Ishikawa (cell line): ENCODE results near the gene GOLT1A.

Source experiments
- CEBPB ChIP-seq: IDR thresholded peaks from 2 replicates; pipeline ENCODE4 v1.6.1; 2012
- CREB1 ChIP-seq: IDR thresholded peaks from 2 replicates; pipeline ENCODE4 v1.6.1; 2012; ENCODE audit warnings: low read depth
- EGR1 ChIP-seq: IDR thresholded peaks from 2 replicates; pipeline ENCODE4 v1.6.1; 2012
- EP300 ChIP-seq: IDR thresholded peaks from 2 replicates; pipeline ENCODE4 v1.6.1; 2012; ENCODE audit warnings: borderline replicate concordance
- FOXM1 ChIP-seq: IDR thresholded peaks from 2 replicates; pipeline ENCODE4 v1.6.1; 2012; ENCODE audit warnings: low read depth, borderline replicate concordance
- NFIC ChIP-seq: IDR thresholded peaks from 2 replicates; pipeline ENCODE4 v1.6.1; 2012
- RAD21 ChIP-seq: IDR thresholded peaks from 2 replicates; pipeline ENCODE4 v1.6.1; 2012; ENCODE audit warnings: low read depth
- TAF1 ChIP-seq: IDR thresholded peaks from 2 replicates; pipeline ENCODE4 v1.6.1; 2012; ENCODE audit warnings: low read depth, mild to moderate bottlenecking
- TCF12 ChIP-seq: IDR thresholded peaks from 2 replicates; pipeline ENCODE4 v1.6.1; 2012; ENCODE audit warnings: low read depth
- TEAD4 ChIP-seq: IDR thresholded peaks from 2 replicates; pipeline ENCODE4 v1.6.1; 2012
- YY1 ChIP-seq: IDR thresholded peaks from 2 replicates; pipeline ENCODE4 v1.6.1; 2012; ENCODE audit warnings: low read depth
- ZBTB7A ChIP-seq: IDR thresholded peaks from 2 replicates; pipeline ENCODE4 v1.6.1; 2012; ENCODE audit warnings: low read depth
- TF ChIP-seq, protein P1 (sequence below): IDR thresholded peaks from 2 replicates; pipeline ENCODE4 v1.6.1; 2012; ENCODE audit warnings: low read depth, mild to moderate bottlenecking
- TF ChIP-seq, protein P2 (sequence below): IDR thresholded peaks from 2 replicates; pipeline ENCODE4 v1.6.1; 2012
- TF ChIP-seq, protein P3 (sequence below): IDR thresholded peaks from 2 replicates; pipeline ENCODE4 v1.6.1; 2012

Gene GOLT1A

DNA sequence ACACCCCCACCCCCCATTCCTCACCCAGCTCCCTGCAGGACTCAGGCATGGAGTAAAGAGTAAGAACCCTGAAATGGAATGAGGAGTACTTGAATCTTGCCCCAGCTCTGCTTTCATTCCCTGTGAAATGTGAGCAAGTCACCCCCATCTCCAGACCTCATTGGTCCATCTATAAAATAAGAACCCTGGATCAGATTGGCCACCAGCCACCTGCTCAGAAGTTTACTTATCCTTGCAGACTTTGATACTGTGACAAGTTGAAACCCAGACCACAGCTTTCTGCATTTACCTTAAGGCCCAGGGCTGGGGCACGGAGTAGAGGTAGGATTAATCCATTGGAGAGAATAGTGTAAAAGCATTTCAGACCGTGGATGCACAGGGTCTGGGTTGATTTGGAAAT, 19.7 kb downstream of the GOLT1A start:
- TF ChIP-seq RAD21, result no peak
- TF ChIP-seq TEAD4, result no peak
- no peak for TF ChIP-seq CREB1
- TF ChIP-seq, protein P1, sequence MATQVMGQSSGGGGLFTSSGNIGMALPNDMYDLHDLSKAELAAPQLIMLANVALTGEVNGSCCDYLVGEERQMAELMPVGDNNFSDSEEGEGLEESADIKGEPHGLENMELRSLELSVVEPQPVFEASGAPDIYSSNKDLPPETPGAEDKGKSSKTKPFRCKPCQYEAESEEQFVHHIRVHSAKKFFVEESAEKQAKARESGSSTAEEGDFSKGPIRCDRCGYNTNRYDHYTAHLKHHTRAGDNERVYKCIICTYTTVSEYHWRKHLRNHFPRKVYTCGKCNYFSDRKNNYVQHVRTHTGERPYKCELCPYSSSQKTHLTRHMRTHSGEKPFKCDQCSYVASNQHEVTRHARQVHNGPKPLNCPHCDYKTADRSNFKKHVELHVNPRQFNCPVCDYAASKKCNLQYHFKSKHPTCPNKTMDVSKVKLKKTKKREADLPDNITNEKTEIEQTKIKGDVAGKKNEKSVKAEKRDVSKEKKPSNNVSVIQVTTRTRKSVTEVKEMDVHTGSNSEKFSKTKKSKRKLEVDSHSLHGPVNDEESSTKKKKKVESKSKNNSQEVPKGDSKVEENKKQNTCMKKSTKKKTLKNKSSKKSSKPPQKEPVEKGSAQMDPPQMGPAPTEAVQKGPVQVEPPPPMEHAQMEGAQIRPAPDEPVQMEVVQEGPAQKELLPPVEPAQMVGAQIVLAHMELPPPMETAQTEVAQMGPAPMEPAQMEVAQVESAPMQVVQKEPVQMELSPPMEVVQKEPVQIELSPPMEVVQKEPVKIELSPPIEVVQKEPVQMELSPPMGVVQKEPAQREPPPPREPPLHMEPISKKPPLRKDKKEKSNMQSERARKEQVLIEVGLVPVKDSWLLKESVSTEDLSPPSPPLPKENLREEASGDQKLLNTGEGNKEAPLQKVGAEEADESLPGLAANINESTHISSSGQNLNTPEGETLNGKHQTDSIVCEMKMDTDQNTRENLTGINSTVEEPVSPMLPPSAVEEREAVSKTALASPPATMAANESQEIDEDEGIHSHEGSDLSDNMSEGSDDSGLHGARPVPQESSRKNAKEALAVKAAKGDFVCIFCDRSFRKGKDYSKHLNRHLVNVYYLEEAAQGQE, result no peak

DNA sequence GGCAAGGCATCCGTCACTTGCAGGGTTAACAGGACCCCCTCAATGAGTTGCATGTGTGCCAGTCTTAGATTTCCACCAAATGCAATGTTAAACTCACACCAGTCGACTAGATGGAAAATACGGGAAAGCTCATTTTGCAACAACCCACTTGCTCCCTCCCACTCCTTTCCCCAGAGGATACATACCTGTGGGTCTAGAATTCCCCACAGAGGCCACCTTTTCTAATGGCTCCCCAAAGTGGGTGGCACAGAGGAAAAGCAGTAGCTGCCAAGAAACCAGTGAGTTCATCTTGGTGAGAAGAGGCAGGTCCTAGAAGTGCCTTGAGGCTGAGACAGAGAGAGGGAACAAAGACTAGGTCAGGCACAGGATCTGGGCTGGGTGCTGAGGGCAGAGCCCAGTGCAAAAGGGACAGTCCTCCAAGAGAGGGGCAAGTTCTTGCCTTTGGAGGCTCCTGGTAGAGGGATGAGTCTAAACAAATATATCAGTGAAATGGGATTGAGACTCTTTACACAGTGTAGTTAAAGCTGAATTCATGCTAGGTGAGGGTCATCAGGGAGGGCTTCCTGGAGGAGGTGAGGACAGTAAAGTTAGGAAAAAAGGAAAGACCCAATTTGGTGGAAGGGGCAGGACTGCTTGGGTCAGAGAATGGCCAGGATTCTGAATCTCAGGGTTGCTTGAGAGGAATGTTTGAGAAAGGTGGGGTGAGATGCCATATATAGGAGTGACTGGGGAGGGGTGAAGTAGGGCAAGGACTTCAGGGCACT, 21.0 kb downstream of the GOLT1A start:
- TF ChIP-seq ZBTB7A, result no peak
- no peak for TF ChIP-seq TCF12
- TF ChIP-seq FOXM1, result no peak
- TF ChIP-seq EP300, result no peak
- no peak for TF ChIP-seq EGR1
- TF ChIP-seq CREB1, result no peak
- TF ChIP-seq, protein P1, result no peak
- no peak for TF ChIP-seq CEBPB
- TF ChIP-seq, protein P2, sequence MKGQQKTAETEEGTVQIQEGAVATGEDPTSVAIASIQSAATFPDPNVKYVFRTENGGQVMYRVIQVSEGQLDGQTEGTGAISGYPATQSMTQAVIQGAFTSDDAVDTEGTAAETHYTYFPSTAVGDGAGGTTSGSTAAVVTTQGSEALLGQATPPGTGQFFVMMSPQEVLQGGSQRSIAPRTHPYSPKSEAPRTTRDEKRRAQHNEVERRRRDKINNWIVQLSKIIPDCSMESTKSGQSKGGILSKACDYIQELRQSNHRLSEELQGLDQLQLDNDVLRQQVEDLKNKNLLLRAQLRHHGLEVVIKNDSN, result no peak
- no peak for TF ChIP-seq YY1
- TF ChIP-seq NFIC, result no peak
- TF ChIP-seq RAD21, result no peak
- no peak for TF ChIP-seq TAF1
- TF ChIP-seq, protein P3, sequence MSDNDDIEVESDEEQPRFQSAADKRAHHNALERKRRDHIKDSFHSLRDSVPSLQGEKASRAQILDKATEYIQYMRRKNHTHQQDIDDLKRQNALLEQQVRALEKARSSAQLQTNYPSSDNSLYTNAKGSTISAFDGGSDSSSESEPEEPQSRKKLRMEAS, result no peak
- no peak for TF ChIP-seq TEAD4

DNA sequence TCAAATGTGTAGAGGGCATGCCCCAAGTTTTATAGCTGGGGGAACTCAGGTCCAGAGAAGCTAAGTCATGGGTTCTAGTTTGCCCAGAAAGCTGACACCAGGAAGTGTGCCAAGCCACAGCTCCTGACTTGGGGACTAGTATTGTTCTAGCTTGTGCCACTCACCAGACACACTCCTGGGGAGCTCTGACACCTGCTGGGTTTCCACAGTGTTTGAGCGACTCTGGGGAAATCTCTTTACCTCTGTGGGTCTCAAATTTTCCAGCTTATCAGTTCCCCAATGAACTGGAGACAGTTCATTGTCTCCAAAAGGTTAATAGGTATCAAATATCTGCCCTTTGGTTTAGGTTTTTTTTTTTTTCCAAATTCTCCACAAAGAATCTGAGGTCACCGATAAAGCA, 21.7 kb downstream of the GOLT1A start:
- peak; percentile 45; the same call in 1 of the 2 replicates for TF ChIP-seq EP300
- no peak for TF ChIP-seq YY1
- TF ChIP-seq, protein P1, result no peak
- TF ChIP-seq NFIC, result peak; percentile 87
- no peak for TF ChIP-seq ZBTB7A
- no peak for TF ChIP-seq RAD21
- TF ChIP-seq TCF12, result peak; percentile 82
- TF ChIP-seq FOXM1, result no peak
- TF ChIP-seq, protein P3, result no peak
- no peak; the same call in 1 of the 2 replicates for TF ChIP-seq CREB1
- TF ChIP-seq, protein P2, result no peak
- TF ChIP-seq EGR1, result no peak
- peak; percentile 29; the same call in 1 of the 2 replicates for TF ChIP-seq CEBPB
- TF ChIP-seq TEAD4, result peak; percentile 35; the same call in 1 of the 2 replicates
- TF ChIP-seq TAF1, result no peak

DNA sequence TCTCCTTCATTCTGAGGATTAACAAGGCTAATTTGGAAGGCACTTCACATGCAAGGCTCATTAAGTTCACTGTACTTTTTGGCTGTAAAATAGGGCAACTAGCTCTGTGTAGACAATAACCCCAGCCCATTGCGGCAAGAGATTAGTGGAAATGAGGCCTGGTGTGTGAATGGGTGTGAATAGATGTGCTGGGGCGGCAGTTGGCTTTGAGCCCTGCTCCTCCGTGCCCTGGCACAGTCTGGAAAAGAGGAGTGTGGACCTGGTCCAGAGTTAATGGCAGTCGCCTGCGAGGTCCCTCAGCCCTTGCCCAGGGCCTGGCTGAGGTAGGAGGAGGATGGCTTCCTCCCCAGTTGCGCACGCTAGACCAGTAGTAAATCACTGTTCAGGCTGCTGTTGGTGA, 22.3 kb downstream of the GOLT1A start:
- TF ChIP-seq NFIC (no peak), TAF1 (no peak), EP300 (no peak), YY1 (no peak), EGR1 (no peak), RAD21 (no peak), TEAD4 (no peak), ZBTB7A (no peak), TCF12 (no peak), FOXM1 (no peak), CREB1 (no peak), CEBPB (no peak)
- TF ChIP-seq, protein P2, result no peak
- TF ChIP-seq, protein P1, result no peak
- TF ChIP-seq, protein P3, result no peak
